HL-60 (cell line): ENCODE results near the gene RUNX1.

Experiments used
- DNase-seq, 2 experiments: peaks; one replicate each; pipeline ENCODE4 v3.0.0-alpha.2; 2010 to 2020; ENCODE audit warnings: low read depth in 1 of 2, low spot score in 1 of 2
- H3K27ac ChIP-seq: fragments of 250-450 bp; sonication (Bioruptor Pico); replicated peaks from 2 replicates; pipeline ENCODE4 v1.5.1; 2020; ENCODE audit warnings: mild to moderate bottlenecking, moderate library complexity
- H3K27me3 ChIP-seq: fragments of 250-450 bp; sonication (Bioruptor Pico); 2 replicates; pipeline ENCODE4 v1.5.1; 2021; ENCODE audit warnings: mild to moderate bottlenecking, moderate library complexity; ENCODE audit not compliant: insufficient read depth, poor library complexity, severe bottlenecking
- H3K4me3 ChIP-seq: replicated peaks from 2 replicates; pipeline ENCODE4 v1.5.1; 2011; ENCODE audit warnings: mild to moderate bottlenecking, control low read depth, low read length; ENCODE audit not compliant: insufficient read depth
- CTCF ChIP-seq: IDR thresholded peaks from one replicate; pipeline ENCODE4 v1.5.1; 2011; ENCODE audit warnings: low read length, control low read depth, inconsistent platforms; ENCODE audit not compliant: insufficient read depth
- GABPA ChIP-seq: IDR thresholded peaks from 2 replicates; pipeline ENCODE4 v1.6.1; 2012; ENCODE audit warnings: low read depth
- POLR2AphosphoS5 ChIP-seq: IDR thresholded peaks from 2 replicates; pipeline ENCODE4 v1.6.1; 2012; ENCODE audit warnings: low read depth
- REST ChIP-seq: IDR thresholded peaks from 2 replicates; pipeline ENCODE4 v1.6.1; 2012; ENCODE audit warnings: low read depth; ENCODE audit not compliant: insufficient replicate concordance
- SPI1 ChIP-seq: IDR thresholded peaks from 2 replicates; pipeline ENCODE4 v1.6.1; 2012; ENCODE audit warnings: low read depth, mild to moderate bottlenecking, borderline replicate concordance

The RUNX1 gene

GRCh38 chr21:35043549-35043948, 5.6 kb downstream of the RUNX1 start:
- DNase-seq, result no peak
- TF ChIP-seq POLR2AphosphoS5 (no peak), GABPA (no peak), CTCF (no peak), REST (no peak), SPI1 (no peak)

GRCh38 chr21:35042836-35043235, 6.3 kb downstream of the RUNX1 start:
- no peak overlapping the region for H3K27ac ChIP-seq

More at GRCh38 chr21:35043549-35043948, 5.6 kb downstream of the RUNX1 start:
- no peak overlapping the region for H3K27ac ChIP-seq
- no peak overlapping the region for H3K4me3 ChIP-seq
- H3K27me3 ChIP-seq, result no peaks in the 10 kb centered on the region

GRCh38 chr21:35041881-35042280, 7.2 kb downstream of the RUNX1 start:
- no peak for TF ChIP-seq CTCF
- TF ChIP-seq GABPA, result no peak
- no peak for TF ChIP-seq POLR2AphosphoS5
- no peak for TF ChIP-seq SPI1
- Histone ChIP-seq H3K27me3 (no peaks in the 10 kb centered on the region), H3K4me3 (no peak overlapping the region), H3K27ac (no peak overlapping the region)
- no peak for DNase-seq

More at GRCh38 chr21:35042836-35043235, 6.3 kb downstream of the RUNX1 start:
- Histone ChIP-seq H3K4me3 (no peak overlapping the region), H3K27me3 (no peaks in the 10 kb centered on the region)
- no peak for DNase-seq
- TF ChIP-seq POLR2AphosphoS5 (no peak), SPI1 (no peak)

GRCh38 chr21:35041122-35041521, 8.0 kb downstream of the RUNX1 start:
- no peak for DNase-seq
- no peak overlapping the region for H3K4me3 ChIP-seq
- no peaks in the 10 kb centered on the region for H3K27me3 ChIP-seq
- TF ChIP-seq REST, result no peak
- no peak for TF ChIP-seq SPI1
- no peak for TF ChIP-seq POLR2AphosphoS5
- TF ChIP-seq CTCF, result no peak
- no peak for TF ChIP-seq GABPA
- H3K27ac ChIP-seq, result no peak overlapping the region; the same call in 1 of the 2 replicates
